Globus pallidus (tissue), 1 donor: Measurements from ENCODE around the gene FOXS1.
"Not testable (repeated sequence)": the region's sequence is repeated elsewhere in the genome, so short reads cannot be mapped to it uniquely, and the experiment has no call there.

ENCODE experiments used
- DNase-seq: peaks from one replicate; pipeline ENCODE4 v3.0.0-alpha.2; 2015; ENCODE audit warnings: low spot score

FOXS1 gene

DNA sequence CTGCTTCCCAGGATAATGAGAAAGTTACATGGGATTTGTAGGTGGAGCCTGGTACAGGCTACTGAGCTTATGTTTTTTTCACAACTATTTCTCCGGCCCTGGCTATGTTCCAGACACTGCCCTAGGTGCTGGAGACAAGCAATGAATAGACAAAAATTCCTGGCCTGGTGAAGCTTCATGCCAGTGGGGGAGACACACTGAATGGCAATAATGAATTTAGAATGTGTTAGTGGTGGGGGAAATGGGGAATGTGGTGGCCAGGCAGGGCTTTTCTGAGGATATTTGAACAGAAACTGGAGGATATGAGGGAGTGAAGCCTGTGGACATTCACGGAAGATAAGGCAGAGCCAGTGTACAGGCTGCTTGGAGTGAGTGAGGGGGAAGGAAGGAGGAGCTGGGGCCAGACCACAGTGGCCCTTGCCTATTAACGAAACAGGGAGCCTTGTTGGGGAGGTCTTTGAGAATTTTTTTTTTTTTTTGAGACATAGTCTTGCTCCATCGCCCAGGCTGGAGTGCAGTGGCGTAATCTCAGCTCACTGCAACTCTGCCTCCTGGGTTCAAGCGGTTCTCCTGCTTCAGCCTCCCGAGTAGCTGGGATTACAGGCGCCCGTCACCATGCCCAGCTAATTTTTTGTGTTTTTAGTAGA lies 6.6 kb downstream of the FOXS1 start:
- no peak for DNase-seq

DNA sequence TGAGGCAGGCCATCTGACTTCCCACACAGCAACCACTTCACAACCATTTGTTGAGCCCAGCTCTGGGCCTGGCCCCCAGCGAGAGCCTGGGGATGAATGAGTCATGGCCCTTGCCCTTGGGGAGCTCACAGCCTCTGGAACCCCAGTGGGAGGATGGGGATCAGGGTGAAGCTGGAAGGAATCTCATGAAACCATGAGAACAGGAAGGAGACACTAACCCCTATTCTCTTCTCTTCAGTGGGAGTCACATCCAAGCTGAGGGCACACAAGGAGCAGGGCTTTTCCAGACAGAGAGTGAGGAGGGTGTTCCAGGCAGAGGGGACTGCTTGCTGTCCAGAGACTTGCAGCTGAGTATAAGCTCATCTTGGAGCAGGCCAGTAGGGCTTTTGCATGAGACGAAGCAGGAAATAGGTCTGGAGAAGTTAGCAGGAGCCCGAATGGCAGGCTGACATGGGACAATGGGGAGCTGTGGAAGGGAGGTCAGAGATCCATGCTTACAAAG lies 7.5 kb downstream of the FOXS1 start:
- no peak for DNase-seq

DNA sequence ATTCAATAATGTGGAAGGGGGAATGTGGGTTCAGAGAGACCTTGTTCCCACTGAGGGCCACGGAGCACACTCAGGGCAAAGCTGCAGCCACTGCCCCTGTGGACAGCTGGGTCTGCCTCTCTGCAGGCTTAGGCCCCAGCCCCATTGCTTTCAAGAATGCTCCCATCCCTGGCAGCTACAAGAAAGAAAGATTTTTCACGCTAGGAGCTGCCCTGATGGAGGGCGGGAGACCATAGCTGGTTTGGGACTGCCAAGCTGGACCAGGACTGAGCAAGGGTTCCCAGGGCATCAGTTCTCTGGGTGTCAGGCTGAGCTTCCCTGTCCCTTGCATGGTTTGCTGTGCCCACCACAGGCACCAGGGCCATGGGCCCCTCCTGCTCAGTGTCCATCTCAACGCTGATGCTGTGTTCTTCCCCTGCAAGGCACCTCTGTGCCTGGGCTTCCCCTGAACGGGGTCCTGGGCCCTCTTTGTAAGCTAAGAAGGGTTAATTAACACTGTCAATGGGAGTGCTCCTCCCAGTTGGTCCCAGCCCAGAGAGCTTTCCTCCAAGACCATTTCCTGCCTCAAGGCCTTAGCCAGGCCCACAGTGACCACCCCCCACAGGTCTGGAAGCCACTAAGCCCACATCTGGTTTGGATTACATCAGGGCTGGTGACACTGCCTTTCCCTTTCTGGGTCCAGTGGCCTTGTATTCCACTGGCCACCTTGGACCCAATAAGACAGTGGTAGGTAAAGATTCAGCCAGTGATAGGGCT lies 8.4 kb downstream of the FOXS1 start:
- no peak for DNase-seq

DNA sequence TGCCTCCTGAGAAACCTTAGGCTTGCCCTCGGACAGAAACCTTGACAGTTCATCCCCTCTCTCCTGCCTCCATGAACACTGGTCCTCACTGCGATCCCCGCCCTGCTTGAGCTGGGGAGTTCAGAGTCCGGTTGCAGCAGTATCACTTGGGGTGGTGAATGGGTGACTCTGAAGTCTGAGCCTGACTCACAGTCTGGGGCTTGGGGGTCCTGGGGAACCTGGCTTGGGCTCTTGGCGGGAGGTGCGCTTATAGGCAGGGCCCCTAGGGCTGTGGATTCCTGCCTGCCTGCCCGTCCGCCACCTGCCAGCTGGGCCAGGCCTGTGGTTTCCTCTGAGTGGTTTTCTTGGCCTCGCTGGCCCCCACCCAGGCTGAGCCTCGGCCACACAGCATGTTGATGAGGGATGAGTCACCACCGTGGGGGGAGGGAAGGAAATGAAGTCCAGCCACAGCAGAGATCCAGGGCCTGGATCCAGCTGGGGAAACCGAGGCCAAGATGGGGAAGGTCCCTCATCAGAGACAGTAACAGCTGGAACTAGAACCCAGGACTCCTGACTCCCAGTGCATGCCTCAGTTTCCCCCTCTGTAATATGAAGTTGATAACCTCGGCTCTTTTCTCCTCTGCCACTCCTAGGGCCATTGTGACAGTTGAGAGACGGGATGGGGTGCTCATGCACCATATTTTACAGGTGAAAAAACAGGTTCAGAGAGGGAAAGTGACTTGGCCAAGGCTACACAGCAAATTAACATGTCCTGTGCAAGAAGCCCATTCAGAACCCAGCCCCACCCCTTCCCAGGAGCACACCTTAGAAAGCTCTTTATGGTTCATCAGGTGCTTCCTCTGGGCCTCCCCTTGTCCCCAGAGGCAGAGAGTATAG lies 9.2 kb downstream of the FOXS1 start:
- peak; percentile 49 for DNase-seq

DNA sequence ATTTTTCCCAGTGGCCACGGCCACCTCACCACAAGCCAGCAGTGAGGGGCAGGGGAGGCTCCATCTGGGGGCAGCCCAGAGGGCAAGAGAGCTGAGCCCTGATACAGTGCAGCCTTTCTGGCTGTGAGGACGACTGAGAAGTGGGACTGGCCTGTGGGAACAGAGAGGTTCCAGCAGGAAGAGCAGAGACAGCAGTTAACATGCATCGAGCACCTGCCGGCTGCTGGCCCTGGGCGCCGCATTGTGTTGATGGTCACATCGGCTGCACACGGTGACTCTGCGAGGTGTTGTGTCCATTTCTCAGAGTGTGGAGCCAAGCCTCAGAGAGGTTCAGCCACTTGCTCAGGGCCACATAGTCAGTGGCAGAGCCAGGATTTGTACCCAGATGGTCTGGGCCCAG lies 9.8 kb downstream of the FOXS1 start:
- DNase-seq: no peak

DNA sequence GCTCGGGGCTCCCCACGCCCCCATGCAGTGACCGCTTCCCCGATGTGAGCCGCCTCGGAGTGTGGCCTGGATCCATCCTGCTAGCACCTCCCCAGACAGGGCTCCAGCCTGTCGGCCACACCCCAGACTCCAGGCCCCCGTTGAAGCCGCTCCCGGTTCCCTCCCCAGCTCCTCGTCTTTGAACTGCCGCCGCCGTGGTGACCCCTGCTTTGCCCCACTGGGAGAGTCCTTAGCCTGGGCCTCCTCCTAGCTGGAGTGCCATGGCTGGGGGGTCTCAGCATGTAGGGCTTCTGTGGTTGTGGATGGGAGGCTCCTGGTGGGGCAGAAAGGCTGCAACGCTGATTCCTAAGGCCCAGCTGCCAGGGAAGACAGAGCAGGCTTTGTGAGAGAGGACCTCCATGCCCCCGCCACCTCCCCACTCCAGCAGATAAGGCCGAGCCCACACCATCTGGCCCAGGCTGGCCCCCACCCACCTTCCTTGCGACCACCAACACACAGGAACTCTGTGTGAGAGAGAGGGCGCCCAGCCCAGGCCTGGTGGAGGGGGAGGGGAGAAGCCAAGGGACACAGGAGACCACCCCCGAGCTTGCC lies 11.4 kb downstream of the FOXS1 start:
- DNase-seq: no peak

DNA sequence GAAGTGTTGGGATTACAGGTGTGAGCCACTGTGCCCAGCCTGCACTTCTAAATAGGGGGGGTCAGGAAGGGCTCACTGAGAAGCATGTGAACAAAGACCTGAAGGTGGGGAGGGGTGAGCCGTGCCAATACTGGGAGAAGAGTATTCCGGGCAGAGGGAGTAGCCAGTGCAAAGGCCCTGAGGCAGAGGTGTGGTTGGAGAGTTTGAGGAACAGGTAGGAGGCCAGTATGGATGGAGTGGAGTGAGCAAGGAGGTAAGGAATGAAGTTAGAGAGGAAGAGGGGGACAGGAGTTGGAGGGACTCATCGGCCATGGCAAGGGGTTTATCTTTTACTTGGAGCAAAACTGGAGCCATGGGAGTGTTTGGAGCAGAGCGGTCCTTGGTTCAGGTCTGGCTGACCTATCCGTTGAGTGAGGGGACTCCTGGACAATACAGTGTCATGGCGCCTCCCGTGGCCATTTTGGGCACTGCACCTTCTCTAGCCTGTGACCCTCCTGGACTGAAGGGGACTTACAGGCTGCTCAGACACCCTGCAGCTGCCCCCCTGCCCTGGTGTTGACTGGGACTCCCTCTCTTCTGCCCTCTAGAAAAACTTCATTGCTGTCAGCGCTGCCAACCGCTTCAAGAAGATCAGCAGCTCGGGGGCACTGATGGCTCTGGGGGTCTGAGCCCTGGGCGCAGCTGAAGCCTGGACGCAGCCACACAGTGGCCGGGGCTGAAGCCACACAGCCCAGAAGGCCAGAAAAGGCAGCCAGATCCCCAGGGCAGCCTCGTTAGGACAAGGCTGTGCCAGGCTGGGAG lies 12.1 kb downstream of the FOXS1 start:
- no peak for DNase-seq

DNA sequence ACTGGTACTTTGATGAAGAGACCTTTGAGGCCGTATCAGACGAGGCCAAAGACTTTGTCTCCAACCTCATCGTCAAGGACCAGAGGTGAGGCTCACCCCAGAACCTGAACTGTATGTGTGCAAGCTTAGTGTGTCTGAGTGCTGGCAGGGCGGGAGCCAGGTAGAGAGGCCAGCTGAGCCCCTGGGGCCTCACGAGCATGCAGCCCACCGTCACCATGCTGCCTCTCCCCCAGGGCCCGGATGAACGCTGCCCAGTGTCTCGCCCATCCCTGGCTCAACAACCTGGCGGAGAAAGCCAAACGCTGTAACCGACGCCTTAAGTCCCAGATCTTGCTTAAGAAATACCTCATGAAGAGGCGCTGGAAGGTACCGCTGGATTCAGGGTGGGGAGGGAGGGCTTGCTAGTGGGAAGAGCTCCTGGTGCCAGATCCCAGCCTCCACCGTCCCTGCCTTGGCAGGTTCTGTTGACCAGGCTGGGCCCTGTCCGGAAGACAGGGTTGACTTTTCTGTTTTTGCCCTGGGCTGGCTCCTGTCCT lies 13.6 kb downstream of the FOXS1 start:
- no peak for DNase-seq

DNA sequence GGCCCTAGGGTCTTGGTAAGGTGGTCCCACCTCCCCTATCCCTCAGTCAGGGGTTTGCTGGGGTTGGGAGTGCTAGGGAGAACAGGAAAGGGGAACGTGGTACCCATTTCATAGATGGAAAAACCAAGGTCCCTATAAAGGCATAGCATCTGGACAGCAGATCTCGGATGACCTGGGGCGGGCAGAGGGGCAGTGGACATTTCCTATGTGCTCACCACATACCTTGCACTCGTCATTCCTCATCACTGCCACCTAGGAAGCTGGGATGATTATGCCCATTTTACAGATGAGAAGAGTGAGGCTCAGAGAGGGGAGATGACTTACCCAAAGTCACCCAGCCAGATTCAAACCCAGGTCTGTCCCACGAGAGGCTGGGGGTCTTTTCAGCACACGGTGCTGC lies 14.2 kb downstream of the FOXS1 start:
- DNase-seq: no peak

DNA sequence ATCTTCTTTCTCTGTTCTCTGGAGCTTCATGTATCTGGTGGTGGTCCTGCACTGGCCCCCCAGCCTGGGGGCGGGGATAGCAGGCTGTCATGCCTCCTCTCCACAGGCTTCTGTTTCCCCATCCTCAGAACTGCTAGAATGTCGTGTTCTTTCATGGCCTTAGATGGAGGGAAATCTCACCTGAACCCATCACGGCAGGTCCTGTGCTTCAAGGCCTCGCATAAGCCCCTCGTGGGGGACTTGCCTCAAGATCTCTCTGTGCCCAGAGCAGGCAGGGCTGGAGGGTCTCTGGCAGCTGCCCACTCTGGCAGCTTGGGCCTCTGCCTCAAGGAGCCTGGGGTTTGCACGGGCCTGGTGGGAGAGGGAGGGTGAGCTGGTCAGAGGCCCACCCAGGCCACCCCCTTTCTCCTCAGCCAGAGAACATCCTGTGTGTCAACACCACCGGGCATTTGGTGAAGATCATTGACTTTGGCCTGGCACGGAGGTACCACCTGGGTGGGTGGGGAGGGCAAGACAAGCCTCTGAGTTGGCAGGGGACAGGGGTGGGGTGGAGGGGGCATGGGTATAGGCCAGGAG lies 14.9 kb downstream of the FOXS1 start:
- no peak for DNase-seq

DNA sequence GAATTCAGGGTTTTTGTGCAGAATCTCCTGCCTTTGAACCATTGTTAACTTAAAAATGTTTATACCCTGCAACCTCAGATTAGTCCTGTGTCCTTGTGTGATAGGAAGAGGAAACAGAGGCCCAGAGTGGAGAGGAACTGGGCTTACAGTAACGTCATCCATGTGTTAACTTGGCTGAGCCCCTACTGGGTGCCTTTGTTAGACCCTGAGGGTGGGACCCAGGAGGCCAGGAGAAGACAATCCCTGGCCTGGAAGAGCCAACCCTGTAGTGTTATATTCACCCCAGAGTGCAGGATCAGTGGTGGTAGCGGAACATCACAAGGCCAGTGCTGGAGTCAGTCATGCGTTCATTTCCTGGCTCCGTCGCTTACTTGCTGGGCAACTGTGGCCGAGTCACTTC lies 15.7 kb downstream of the FOXS1 start:
- DNase-seq: no peak

DNA sequence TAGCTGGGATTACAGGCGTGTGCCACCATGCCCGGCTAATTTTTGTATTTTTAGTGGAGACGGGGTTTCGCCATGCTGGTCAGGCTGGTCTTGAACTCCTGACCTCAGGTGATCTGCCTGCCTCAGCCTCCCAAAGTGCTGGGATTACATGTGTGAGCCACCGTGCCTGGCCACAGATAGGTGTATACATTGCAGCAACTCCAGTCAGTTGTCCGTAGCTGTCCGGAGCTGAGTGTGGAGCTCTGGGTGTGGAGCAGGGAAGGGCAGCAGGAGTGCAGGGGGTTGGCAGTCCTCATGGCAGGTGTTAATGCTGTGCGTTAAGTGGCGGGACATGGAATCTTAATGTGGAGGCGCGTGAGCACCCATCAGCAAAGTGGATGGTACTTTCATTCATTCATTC lies 17.4 kb downstream of the FOXS1 start:
- DNase-seq: not testable (repeated sequence)

DNA sequence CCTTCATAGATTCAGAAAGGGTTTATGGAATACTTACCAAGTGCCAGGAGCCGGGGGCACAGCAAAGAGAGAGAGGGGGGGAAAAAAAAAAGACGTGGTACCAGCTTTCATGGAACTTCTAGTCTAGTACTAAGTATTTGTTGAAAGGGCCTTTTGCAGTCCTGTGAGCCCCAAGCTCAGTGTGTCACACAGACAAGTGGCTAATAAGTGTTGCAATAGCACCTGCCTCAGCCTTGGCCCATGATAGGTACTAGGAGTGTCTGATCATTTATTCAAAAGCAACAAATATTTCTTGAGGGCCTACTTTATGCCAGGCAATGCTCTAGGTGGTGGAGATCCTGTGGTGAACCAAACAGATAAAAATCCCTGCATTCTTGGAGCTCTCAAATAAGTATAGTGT lies 18.3 kb downstream of the FOXS1 start:
- no peak for DNase-seq

DNA sequence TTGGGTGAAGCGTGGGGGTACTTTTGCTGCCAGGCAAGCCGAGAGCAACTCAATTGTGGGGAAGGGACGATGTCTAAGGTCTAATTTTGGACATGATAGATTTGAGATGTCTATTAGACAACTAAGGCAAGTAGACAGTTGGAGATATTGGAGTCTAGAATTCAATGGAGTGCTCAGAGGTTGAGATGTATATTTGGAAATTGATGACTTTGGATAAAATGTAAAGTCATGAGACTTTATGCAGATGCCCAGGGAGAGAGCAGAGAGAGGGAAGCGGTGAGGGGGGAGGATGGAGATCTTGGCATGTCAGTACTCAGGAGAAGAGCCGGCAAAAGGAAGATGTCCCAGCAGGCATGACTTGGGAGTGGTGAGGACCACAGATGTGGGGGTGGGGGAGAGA lies 19.3 kb downstream of the FOXS1 start:
- no peak for DNase-seq

DNA sequence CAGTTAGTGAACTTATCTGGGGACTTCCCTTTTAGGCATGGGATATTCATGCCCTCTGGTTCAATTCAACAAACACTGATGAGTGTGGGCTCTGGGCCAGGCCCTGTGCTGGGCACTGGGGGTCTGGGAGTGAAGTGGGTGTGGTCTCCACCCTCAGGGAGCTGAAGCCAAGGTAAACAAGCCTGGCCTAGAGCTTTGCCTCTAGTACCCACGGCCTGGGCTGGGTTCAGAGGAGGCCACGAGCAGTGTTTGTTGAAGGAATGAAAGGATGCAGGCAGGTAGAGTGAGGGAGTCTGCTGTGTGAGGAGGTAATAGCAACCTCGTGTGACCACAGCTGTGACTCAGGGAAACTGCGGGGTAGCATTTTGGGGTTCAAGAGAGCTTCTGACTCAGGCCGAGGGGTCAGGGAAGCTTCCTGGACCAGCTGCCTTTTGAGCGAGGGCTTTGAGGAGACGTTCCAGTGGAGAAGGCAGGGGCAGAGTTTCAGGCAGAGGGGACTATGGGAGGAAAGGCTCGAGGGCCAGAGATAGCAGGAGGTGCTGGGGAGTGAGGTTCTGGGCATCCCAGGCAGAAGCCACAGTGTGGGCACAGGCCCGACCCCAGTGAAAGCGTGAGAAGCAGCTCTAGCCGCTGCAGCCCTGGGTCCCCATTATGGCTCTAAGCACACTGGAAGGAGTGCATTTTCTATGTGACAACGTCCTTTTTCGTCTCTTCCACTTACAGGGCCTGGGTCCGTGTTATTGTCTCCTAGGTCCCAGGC lies 20.7 kb downstream of the FOXS1 start:
- DNase-seq: no peak

DNA sequence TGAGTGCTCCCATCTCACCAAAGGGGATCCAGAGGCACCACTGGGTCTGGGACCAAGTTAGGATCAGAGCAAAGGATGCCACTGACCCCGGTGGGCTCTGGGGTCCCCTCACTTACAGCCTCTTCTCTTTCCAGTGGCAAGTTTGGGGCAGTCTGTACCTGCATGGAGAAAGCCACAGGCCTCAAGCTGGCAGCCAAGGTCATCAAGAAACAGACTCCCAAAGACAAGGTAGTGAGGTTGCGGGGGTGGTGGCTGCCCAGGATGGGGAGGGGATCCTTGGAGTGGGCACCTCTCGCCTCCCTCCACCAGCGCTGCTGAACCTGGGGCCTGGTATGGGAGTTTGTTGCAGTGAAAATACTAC lies 21.3 kb downstream of the FOXS1 start:
- DNase-seq: no peak

DNA sequence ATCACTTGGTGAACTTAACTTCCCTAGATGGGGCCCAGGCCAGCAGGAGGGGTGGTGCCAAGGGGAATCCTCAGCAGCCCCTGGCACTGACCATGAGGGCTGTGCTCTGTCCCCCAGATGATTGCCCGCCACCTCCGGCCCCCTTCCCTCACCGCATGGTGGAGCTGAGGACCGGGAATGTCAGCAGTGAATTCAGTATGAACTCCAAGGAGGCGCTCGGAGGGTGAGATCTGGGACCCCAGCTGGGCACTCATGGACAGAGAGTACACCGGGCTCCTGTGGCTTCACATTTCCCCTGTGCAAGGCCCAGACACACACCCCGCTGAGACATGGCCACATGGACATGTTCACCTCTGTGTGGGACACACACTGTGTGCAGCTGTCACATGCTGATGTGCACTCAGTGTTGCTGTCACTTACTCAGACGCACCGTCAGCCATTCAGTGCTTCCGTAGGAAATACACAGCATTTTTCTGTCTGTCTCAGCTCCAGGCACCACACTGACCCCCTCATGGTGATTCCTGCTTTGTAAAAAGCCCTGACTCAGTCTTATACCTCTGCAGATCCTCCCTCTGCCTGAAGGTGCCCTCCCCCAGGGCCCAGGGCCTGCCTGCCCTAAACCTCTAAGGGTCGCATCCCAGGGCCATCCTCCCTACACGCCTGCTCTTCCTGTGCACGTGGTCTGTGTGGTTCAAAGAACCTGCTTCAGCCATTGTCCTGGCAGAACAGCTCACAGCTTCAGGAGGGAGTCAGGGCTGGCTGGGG lies 21.9 kb downstream of the FOXS1 start:
- DNase-seq: no peak

DNA sequence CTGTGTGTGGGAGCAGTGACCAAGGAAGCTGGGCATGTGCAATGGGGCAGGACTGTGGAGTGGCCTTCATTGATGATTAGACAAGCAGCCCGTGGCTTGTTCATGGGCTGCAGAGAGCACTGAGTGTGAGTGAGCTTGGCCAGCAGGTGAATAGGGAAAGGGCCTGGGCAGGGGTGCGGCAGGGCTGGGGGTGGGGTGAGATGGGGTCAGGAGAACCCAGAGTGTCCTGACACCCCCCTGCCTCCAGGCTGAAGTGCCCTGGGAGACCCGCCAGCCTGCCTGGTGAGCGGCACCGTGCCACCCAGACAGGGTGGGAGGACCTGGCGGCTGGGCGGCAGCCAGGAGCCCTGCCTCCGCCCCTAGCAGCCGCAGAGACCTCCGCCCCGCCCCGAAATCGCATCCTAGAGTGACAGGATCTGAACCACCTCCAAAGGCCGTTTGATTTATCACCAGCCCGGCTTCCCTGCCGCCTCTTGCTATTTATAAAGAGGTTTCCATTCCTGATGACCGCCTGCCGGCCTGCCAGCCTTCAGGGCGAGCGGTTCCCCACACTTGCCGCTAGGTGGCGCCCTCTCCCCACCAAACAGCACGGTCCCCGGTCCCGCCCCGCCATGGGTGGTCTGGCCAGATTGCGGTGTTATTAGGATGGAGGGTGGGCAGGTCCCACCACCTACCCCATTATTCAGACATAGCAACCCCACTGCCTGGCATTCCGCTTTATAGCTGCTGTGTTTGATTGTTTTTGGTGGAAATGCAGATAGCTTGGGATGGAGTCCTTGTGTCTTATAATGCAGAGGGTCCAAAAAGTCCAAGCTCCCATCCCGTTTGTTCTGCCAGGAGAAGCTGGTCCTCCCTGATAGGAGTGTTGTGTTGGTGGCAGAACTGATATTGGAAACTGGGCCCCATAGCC lies 22.7 kb downstream of the FOXS1 start:
- peak; percentile 38 for DNase-seq
